Thymus (tissue), 11 donors: ENCODE results near the gene PDGFRB. TPM values are rescaled to one million over a fixed set of nuclear protein-coding genes. Genes with fewer than 3 reads are reported as not detected.

ENCODE experiments used
- DNase-seq, 9 donors: peaks; one replicate each; pipeline ENCODE4 v3.0.0-alpha.2; 2013; ENCODE audit warnings: low spot score in 9 of 9, low read depth in 6 of 9, missing footprints in 1 of 9
- H3K27ac ChIP-seq, 2 donors: one replicate each; pipeline ENCODE4 v1.5.1; 2013; ENCODE audit warnings: control low read depth in 1 of 2, low read depth in 1 of 2, low read length in 1 of 2, mild to moderate bottlenecking in 1 of 2, moderate library complexity in 1 of 2
- H3K27me3 ChIP-seq, 2 donors: one replicate each; pipeline ENCODE4 v1.5.1; 2013; ENCODE audit warnings: low read length in 1 of 2; ENCODE audit not compliant: control insufficient read depth in 2 of 2, insufficient read depth in 1 of 2
- H3K36me3 ChIP-seq, 2 donors: one replicate each; pipeline ENCODE4 v1.5.1; 2013; ENCODE audit warnings: low read length in 1 of 2, mild to moderate bottlenecking in 1 of 2, moderate library complexity in 1 of 2; ENCODE audit not compliant: control insufficient read depth in 2 of 2, insufficient read depth in 2 of 2
- H3K4me1 ChIP-seq, 2 donors: one replicate each; pipeline ENCODE4 v1.5.1; 2013; ENCODE audit warnings: low read length in 2 of 2; ENCODE audit not compliant: control insufficient read depth in 2 of 2, insufficient read depth in 2 of 2
- H3K4me3 ChIP-seq, 2 donors: one replicate each; pipeline ENCODE4 v1.5.1; 2013; ENCODE audit warnings: low read length in 2 of 2, control low read depth in 1 of 2, mild to moderate bottlenecking in 1 of 2
- H3K9me3 ChIP-seq, 2 donors: one replicate each; pipeline ENCODE4 v1.5.1; 2013; ENCODE audit warnings: low read length in 1 of 2, mild to moderate bottlenecking in 1 of 2; ENCODE audit not compliant: control insufficient read depth in 2 of 2, insufficient read depth in 1 of 2
- WGBS: extraction: QIAGEN DNeasy Blood & Tissue Kit; methylation state at CpG from one replicate; pipeline ENCODE4 v1.1.7; 2013; 5-methylcytosine and 5-hydroxymethylcytosine counted together
- polyA plus RNA-seq: library from polyadenylated mRNA; stranded (reverse); fragments of 200-250 nt; gene quantifications from one replicate; pipeline ENCODE4 v1.2.3, GENCODE V29; 2013
- total RNA-seq: library from RNA; stranded (reverse); fragments of 120-200 nt; gene quantifications from one replicate; pipeline ENCODE4 v1.2.4, GENCODE V29; 2013
- donor health status: healthy.

The PDGFRB gene
- total and polyA plus RNA-seq, 2 donors, result 6.0 to 8.6 TPM

GRCh38 chr5:150168864-150169263 is 13.2 kb upstream of the PDGFRB start:
- Histone ChIP-seq H3K4me1 (peaks cover 0 to 4% of the 10 kb centered on the region in 2 donors), H3K9me3 (no peaks in the 10 kb centered on the region), H3K36me3 (no peaks in the 10 kb centered on the region), H3K27ac (no peak overlapping the region), H3K4me3 (no peak overlapping the region), H3K27me3 (peaks cover 28 to 69% of the 10 kb centered on the region in 2 donors)
- WGBS, result 40% methylated on average over 3 of the region's 3 CpGs
- no peak for DNase-seq

GRCh38 chr5:150167908-150168307 is 12.3 kb upstream of the PDGFRB start:
- H3K27me3 ChIP-seq, result peaks cover 28 to 71% of the 10 kb centered on the region in 2 donors
- no peak overlapping the region for H3K27ac ChIP-seq
- H3K4me3 ChIP-seq, result no peak overlapping the region
- H3K9me3 ChIP-seq, result no peaks in the 10 kb centered on the region
- DNase-seq, result no peak
- peaks cover 0 to 4% of the 10 kb centered on the region in 2 donors for H3K4me1 ChIP-seq
- WGBS, result 88% methylated on average over 14 of the region's 14 CpGs
- no peaks in the 10 kb centered on the region for H3K36me3 ChIP-seq

GRCh38 chr5:150167512-150167850 is 11.8 kb upstream of the PDGFRB start:
- peaks cover 0 to 4% of the 10 kb centered on the region in 2 donors for H3K4me1 ChIP-seq

GRCh38 chr5:150166650-150167511 is 11.2 kb upstream of the PDGFRB start, which contains the start of gene CDX1:
CDX1 (plus strand) TSS chr5:150166778; CDS start chr5:150166877, 99 bp downstream.
- Histone ChIP-seq H3K4me3 (no peak within 1 kb of the TSS), H3K9me3 (no peaks in the 10 kb centered on the region), H3K36me3 (no peaks in the 10 kb centered on the region), H3K4me1 (peaks cover 0 to 10% of the 10 kb centered on the region in 2 donors), H3K27me3 (peaks cover 28 to 70% of the 10 kb centered on the region in 2 donors), H3K27ac (no peak within 1 kb of the TSS)
- WGBS, result 24% methylated on average over 93 of the region's 93 CpGs
- DNase-seq, result no peak

More at GRCh38 chr5:150167512-150167850, 11.8 kb upstream of the PDGFRB start:
- no peak for DNase-seq
- Histone ChIP-seq H3K4me3 (no peak overlapping the region), H3K27me3 (peaks cover 28 to 71% of the 10 kb centered on the region in 2 donors), H3K27ac (no peak overlapping the region), H3K9me3 (no peaks in the 10 kb centered on the region), H3K36me3 (no peaks in the 10 kb centered on the region)
- 37% methylated on average over 15 of the region's 15 CpGs for WGBS

- Histone ChIP-seq H3K27me3 (peaks cover 28 to 67% of the 10 kb centered on the region in 2 donors), H3K9me3 (no peaks in the 10 kb centered on the region), H3K4me1 (peaks cover 0 to 14% of the 10 kb centered on the region in 2 donors), H3K27ac (no peak overlapping the region), H3K4me3 (no peak overlapping the region), H3K36me3 (no peaks in the 10 kb centered on the region)
- WGBS, result 90% methylated on average over 27 of the region's 27 CpGs
- no peak for DNase-seq
Measured at GRCh38 chr5:150166037-150166649, 10.5 kb upstream of the PDGFRB start.

- WGBS, result 69% methylated on average over 6 of the region's 6 CpGs
- Histone ChIP-seq H3K9me3 (no peaks in the 10 kb centered on the region), H3K36me3 (no peaks in the 10 kb centered on the region), H3K27me3 (peaks cover 28 to 52% of the 10 kb centered on the region in 2 donors), H3K4me3 (no peak overlapping the region), H3K27ac (no peak overlapping the region), H3K4me1 (peaks cover 0 to 27% of the 10 kb centered on the region in 2 donors)
- no peak for DNase-seq
Measured at GRCh38 chr5:150164211-150164980, 8.8 kb upstream of the PDGFRB start.

- Histone ChIP-seq H3K27ac (no peak overlapping the region), H3K36me3 (no peaks in the 10 kb centered on the region), H3K27me3 (peaks cover 24 to 45% of the 10 kb centered on the region in 2 donors), H3K4me1 (peaks cover 0 to 27% of the 10 kb centered on the region in 2 donors), H3K4me3 (no peak overlapping the region), H3K9me3 (no peaks in the 10 kb centered on the region)
- no peak for DNase-seq
- 87% methylated on average over 13 of the region's 13 CpGs for WGBS
Measured at GRCh38 chr5:150163547-150164059, 8.0 kb upstream of the PDGFRB start.

GRCh38 chr5:150163035-150163434 is 7.4 kb upstream of the PDGFRB start:
- Histone ChIP-seq H3K36me3 (no peaks in the 10 kb centered on the region), H3K4me3 (no peak overlapping the region), H3K4me1 (peaks cover 0 to 27% of the 10 kb centered on the region in 2 donors), H3K27ac (no peak overlapping the region), H3K9me3 (no peaks in the 10 kb centered on the region), H3K27me3 (peaks cover 19 to 39% of the 10 kb centered on the region in 2 donors)
- 86% methylated on average over 3 of the region's 3 CpGs for WGBS
- DNase-seq, result no peak
